Uterus (tissue), 2 donors: ENCODE measurements around the gene ARHGAP45.

Experiments used
- CTCF ChIP-seq, 4 experiments: fragments of 200-600 bp in 2 of 4; fragments of 450-650 bp in 2 of 4; sonication (generic) in 2 of 4; IDR thresholded peaks; one replicate each; pipeline ENCODE4 v1.5.1; 2016 to 2019; ENCODE audit warnings: antibody characterized with exemption in 4 of 4, mild to moderate bottlenecking in 2 of 4, moderate library complexity in 1 of 4
- POLR2A ChIP-seq, 2 donors: fragments of 450-650 bp; IDR thresholded peaks; one replicate each; pipeline ENCODE4 v1.6.1; 2016; ENCODE audit warnings: antibody characterized with exemption in 2 of 2, mild to moderate bottlenecking in 1 of 2, moderate library complexity in 1 of 2

- TF ChIP-seq CTCF (IDR thresholded peaks at IDR 0.05): no peak
- TF ChIP-seq POLR2A (IDR thresholded peaks at IDR 0.05): no peak
Observed at GRCh38 chr19:1082165-1082927, 15.4 kb downstream of the ARHGAP45 start.
